ENCODE data around the gene IL1A.

Gene IL1A

GRCh38 chr2:112768432-112768831 is 15.9 kb downstream of the IL1A start:
- Histone ChIP-seq H3K4me3 (ENCODE audit: low read depth, low read length) (no peak overlapping the region), H3K9ac (no peak overlapping the region), H3K9me3 (ENCODE audit: control insufficient read depth, low read length) (no peaks in the 10 kb centered on the region), H3K27ac (no peak overlapping the region), H3K36me3 (ENCODE audit: control insufficient read depth, insufficient read depth, low read length) (no peaks in the 10 kb centered on the region), H3K4me2 (ENCODE audit: low read length) (no peak overlapping the region), H3K4me1 (no peaks in the 10 kb centered on the region), H3K79me2 (no peaks in the 10 kb centered on the region), H3K27me3 (ENCODE audit: control insufficient read depth, insufficient read depth, low read length) (no peaks in the 10 kb centered on the region), H2AFZ (no peak overlapping the region)
- no peak for TF ChIP-seq CTCF (IDR thresholded peaks at IDR 0.05)

- no peak overlapping the region for H3K4me3 ChIP-seq (ENCODE audit: low read depth, low read length)
- no peak overlapping the region for H3K9ac ChIP-seq
These were observed 16.5 kb downstream of the IL1A start for GRCh38 chr2:112767693-112768330.

GRCh38 chr2:112765251-112765650 is 19.0 kb downstream of the IL1A start:
- H3K9me3 ChIP-seq (ENCODE audit: control insufficient read depth, low read length): no peaks in the 10 kb centered on the region
- H3K4me2 ChIP-seq (ENCODE audit: low read length): peak overlapping the region; percentile 79
- no peaks in the 10 kb centered on the region for H3K4me1 ChIP-seq
- peak overlapping the region; percentile 89 for H2AFZ ChIP-seq
- no peak overlapping the region for H3K27ac ChIP-seq
- no peak overlapping the region for H3K9ac ChIP-seq
- no peak for TF ChIP-seq CTCF (IDR thresholded peaks at IDR 0.05)
- no peaks in the 10 kb centered on the region for H3K79me2 ChIP-seq
- no peaks in the 10 kb centered on the region for H3K27me3 ChIP-seq (ENCODE audit: control insufficient read depth, insufficient read depth, low read length)
- no peaks in the 10 kb centered on the region for H3K36me3 ChIP-seq (ENCODE audit: control insufficient read depth, insufficient read depth, low read length)
- peak overlapping the region; percentile 77 for H3K4me3 ChIP-seq (ENCODE audit: low read depth, low read length)

More at GRCh38 chr2:112767693-112768330, 16.5 kb downstream of the IL1A start:
- Histone ChIP-seq H3K9me3 (ENCODE audit: control insufficient read depth, low read length) (no peaks in the 10 kb centered on the region), H3K27ac (peak overlapping the region; percentile 37), H3K79me2 (no peaks in the 10 kb centered on the region), H3K27me3 (ENCODE audit: control insufficient read depth, insufficient read depth, low read length) (no peaks in the 10 kb centered on the region), H3K36me3 (ENCODE audit: control insufficient read depth, insufficient read depth, low read length) (no peaks in the 10 kb centered on the region), H2AFZ (peak overlapping the region; percentile 39), H3K4me2 (ENCODE audit: low read length) (no peak overlapping the region), H3K4me1 (no peaks in the 10 kb centered on the region)
- no peak for TF ChIP-seq CTCF (IDR thresholded peaks at IDR 0.05)

GRCh38 chr2:112764071-112765044 is 19.9 kb downstream of the IL1A start, which contains the start of gene CKAP2L:
Gene CKAP2L (minus strand): TSS chr2:112764609. CDS start chr2:112764598, 11 bp downstream.
- peak within 1 kb of the TSS; percentile 79 for H3K4me2 ChIP-seq (ENCODE audit: low read length)
- H3K9me3 ChIP-seq (ENCODE audit: control insufficient read depth, low read length): no peaks in the 10 kb centered on the region
- H3K4me1 ChIP-seq: no peaks in the 10 kb centered on the region
- H3K79me2 ChIP-seq: no peaks in the 10 kb centered on the region
- H3K27me3 ChIP-seq (ENCODE audit: control insufficient read depth, insufficient read depth, low read length): no peaks in the 10 kb centered on the region
- TF ChIP-seq CTCF (IDR thresholded peaks at IDR 0.05): no peak
- peak within 1 kb of the TSS; percentile 77 for H3K4me3 ChIP-seq (ENCODE audit: low read depth, low read length)
- H3K27ac ChIP-seq: no peak within 1 kb of the TSS
- no peak within 1 kb of the TSS for H3K9ac ChIP-seq
- H3K36me3 ChIP-seq (ENCODE audit: control insufficient read depth, insufficient read depth, low read length): no peaks in the 10 kb centered on the region
- peak within 1 kb of the TSS; percentile 89 for H2AFZ ChIP-seq

Data from parathyroid adenoma (tissue), 2 donors.